ENCODE measurements around the gene CADM2. TPM values are rescaled to one million over a fixed set of nuclear protein-coding genes. Genes with fewer than 3 reads are reported as not detected.

The CADM2 gene
- total RNA-seq, 1 donor from 2014 or later, result 4.0 TPM

- Mint-ChIP-seq H3K36me3 (no peaks in the 10 kb centered on the region), H3K27me3 (no peaks in the 10 kb centered on the region), H3K4me1 (ENCODE audit: unreplicated experiment) (no peaks in the 10 kb centered on the region), H3K27ac (no peak overlapping the region), H3K4me3 (no peak overlapping the region), H3K9me3 (no peaks in the 10 kb centered on the region)
- TF ChIP-seq CTCF (conservative IDR thresholded peaks at IDR 0.05), result no peak
- DNase-seq (ENCODE audit: extremely low spot score, unreplicated experiment), result no peak
Measured at GRCh38 chr3:85632921-85633320, 674.1 kb downstream of the CADM2 start.

GRCh38 chr3:85652360-85652759, 693.6 kb downstream of the CADM2 start:
- TF ChIP-seq CTCF (conservative IDR thresholded peaks at IDR 0.05), result no peak
- no peaks in the 10 kb centered on the region for H3K4me1 Mint-ChIP-seq (ENCODE audit: unreplicated experiment)

GRCh38 chr3:85660451-85660850, 701.7 kb downstream of the CADM2 start:
- Mint-ChIP-seq H3K27ac (no peak overlapping the region), H3K9me3 (no peaks in the 10 kb centered on the region), H3K4me3 (no peak overlapping the region), H3K36me3 (no peaks in the 10 kb centered on the region), H3K4me1 (ENCODE audit: unreplicated experiment) (no peaks in the 10 kb centered on the region), H3K27me3 (no peaks in the 10 kb centered on the region)
- DNase-seq (ENCODE audit: extremely low spot score, unreplicated experiment), result no peak
- no peak for TF ChIP-seq CTCF (conservative IDR thresholded peaks at IDR 0.05)

More at GRCh38 chr3:85652360-85652759, 693.6 kb downstream of the CADM2 start:
- DNase-seq (ENCODE audit: extremely low spot score, unreplicated experiment), result no peak
- no peaks in the 10 kb centered on the region for H3K36me3 Mint-ChIP-seq
- no peak overlapping the region for H3K4me3 Mint-ChIP-seq
- no peaks in the 10 kb centered on the region for H3K9me3 Mint-ChIP-seq
- no peak overlapping the region for H3K27ac Mint-ChIP-seq
- peaks cover 6% of the 10 kb centered on the region for H3K27me3 Mint-ChIP-seq

GRCh38 chr3:85662462-85662861, 703.7 kb downstream of the CADM2 start:
- DNase-seq (ENCODE audit: extremely low spot score, unreplicated experiment), result no peak
- no peaks in the 10 kb centered on the region for H3K4me1 Mint-ChIP-seq (ENCODE audit: unreplicated experiment)
- H3K9me3 Mint-ChIP-seq, result no peaks in the 10 kb centered on the region
- H3K4me3 Mint-ChIP-seq, result no peak overlapping the region
- TF ChIP-seq CTCF (conservative IDR thresholded peaks at IDR 0.05), result no peak
- H3K27ac Mint-ChIP-seq, result no peak overlapping the region
- no peaks in the 10 kb centered on the region for H3K27me3 Mint-ChIP-seq
- H3K36me3 Mint-ChIP-seq, result no peaks in the 10 kb centered on the region

- no peak for DNase-seq (ENCODE audit: extremely low spot score, unreplicated experiment)
- no peaks in the 10 kb centered on the region for H3K9me3 Mint-ChIP-seq
- no peak overlapping the region for H3K4me3 Mint-ChIP-seq
- H3K27ac Mint-ChIP-seq, result no peak overlapping the region
- peaks cover 11% of the 10 kb centered on the region for H3K4me1 Mint-ChIP-seq (ENCODE audit: unreplicated experiment)
- no peaks in the 10 kb centered on the region for H3K27me3 Mint-ChIP-seq
- no peak for TF ChIP-seq CTCF (conservative IDR thresholded peaks at IDR 0.05)
- no peaks in the 10 kb centered on the region for H3K36me3 Mint-ChIP-seq
Measured at GRCh38 chr3:85667744-85668143, 709.0 kb downstream of the CADM2 start.

GRCh38 chr3:85670634-85671205, 711.9 kb downstream of the CADM2 start:
- Mint-ChIP-seq H3K36me3 (no peaks in the 10 kb centered on the region), H3K4me1 (ENCODE audit: unreplicated experiment) (peaks cover 19% of the 10 kb centered on the region), H3K27me3 (no peaks in the 10 kb centered on the region), H3K27ac (peak overlapping the region; percentile 2), H3K4me3 (no peak overlapping the region), H3K9me3 (no peaks in the 10 kb centered on the region)
- no peak for TF ChIP-seq CTCF (conservative IDR thresholded peaks at IDR 0.05)
- no peak for DNase-seq (ENCODE audit: extremely low spot score, unreplicated experiment)
